OCI-LY7 (cell line): ENCODE results near the gene MOCS3.

Experiments
- EZH2phosphoT487 ChIP-seq: fragments of 200-600 bp; sonication (generic); IDR thresholded peaks from 2 replicates; pipeline ENCODE4 v1.6.1; 2018; ENCODE audit warnings: low read depth, borderline replicate concordance, mild to moderate bottlenecking, mixed run types, antibody characterized with exemption, low read length, moderate library complexity, mixed read lengths
- TF ChIP-seq, protein P1 (sequence below): fragments of 200-600 bp; sonication (generic); conservative IDR thresholded peaks from 2 replicates; pipeline ENCODE4 v1.5.1; 2014; ENCODE audit warnings: mild to moderate bottlenecking, antibody characterized with exemption, low read length, moderate library complexity, mixed read lengths

DNA sequence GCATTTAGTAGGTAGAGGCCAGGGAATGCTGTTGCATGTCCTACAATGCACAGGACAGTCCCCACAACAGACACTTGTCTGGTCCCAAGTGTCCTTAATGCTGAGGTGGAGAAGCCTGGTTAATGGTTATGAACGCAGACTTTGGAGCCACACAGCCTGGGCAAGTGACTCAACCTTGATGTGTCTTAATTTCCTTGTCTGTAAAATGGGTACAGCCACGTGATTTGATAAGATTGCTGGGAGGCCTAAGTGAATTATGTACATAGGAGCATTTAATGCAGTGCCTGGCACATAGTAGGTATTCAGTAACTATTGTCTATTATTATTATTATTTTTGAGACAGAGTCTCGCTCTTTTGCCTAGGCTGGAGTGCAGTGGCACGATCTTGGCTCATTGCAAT is 52.9 kb downstream of the MOCS3 start:
- TF ChIP-seq, protein P1, sequence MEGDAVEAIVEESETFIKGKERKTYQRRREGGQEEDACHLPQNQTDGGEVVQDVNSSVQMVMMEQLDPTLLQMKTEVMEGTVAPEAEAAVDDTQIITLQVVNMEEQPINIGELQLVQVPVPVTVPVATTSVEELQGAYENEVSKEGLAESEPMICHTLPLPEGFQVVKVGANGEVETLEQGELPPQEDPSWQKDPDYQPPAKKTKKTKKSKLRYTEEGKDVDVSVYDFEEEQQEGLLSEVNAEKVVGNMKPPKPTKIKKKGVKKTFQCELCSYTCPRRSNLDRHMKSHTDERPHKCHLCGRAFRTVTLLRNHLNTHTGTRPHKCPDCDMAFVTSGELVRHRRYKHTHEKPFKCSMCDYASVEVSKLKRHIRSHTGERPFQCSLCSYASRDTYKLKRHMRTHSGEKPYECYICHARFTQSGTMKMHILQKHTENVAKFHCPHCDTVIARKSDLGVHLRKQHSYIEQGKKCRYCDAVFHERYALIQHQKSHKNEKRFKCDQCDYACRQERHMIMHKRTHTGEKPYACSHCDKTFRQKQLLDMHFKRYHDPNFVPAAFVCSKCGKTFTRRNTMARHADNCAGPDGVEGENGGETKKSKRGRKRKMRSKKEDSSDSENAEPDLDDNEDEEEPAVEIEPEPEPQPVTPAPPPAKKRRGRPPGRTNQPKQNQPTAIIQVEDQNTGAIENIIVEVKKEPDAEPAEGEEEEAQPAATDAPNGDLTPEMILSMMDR: no peak
- no peak for TF ChIP-seq EZH2phosphoT487
